NCI-H2227 (cell line): ENCODE results near the gene ARHGAP35.
"Not testable (repeated sequence)": the region's sequence is repeated elsewhere in the genome, so short reads cannot be mapped to it uniquely, and the experiment has no call there.

Experiments
- DNase-seq: peaks from one replicate; lab custom pipeline; 2025; ENCODE audit not compliant: unreplicated experiment; lab: John Stamatoyannopoulos, UW

The ARHGAP35 gene

DNA sequence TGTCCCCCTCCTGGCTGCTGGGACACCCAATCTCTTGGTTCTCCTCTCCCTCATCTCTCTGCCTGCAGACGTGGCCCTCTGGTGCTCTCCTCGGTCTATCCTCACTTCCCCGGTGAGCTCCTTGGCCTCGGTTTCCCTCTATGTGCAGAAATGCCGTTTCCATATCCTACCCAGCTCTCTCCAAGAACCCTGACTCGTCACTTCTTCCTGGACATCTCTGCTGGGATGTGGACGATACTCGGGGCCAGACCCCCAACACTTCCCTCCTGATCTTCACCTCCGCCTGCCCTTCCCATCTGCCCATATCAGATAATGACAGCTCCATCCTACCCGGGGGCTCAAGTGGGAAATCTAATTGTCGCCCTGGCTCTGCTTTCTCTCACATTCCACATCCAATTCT is 18.0 kb upstream of the ARHGAP35 start:
- DNase-seq: no peak

DNA sequence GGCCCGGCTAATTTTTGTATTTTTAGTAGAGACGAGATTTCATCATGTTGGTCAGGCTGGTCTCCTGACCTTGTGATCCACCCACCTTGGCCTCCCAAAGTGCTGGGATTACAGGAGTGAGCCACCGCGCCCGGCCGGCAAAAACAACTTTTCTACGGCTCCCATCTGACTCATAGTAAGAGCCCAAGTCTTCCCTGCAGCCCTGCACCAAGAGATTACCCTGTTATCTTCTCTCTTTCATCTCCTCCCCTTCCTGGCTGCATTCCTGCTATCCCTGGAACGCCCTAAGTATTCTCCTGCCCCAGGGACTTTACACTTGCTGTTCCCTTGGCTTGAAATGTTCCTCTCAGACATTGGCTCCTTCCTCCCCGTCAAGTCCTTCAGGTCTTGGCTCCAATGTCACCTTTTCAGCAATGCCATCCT is 16.7 kb upstream of the ARHGAP35 start:
- DNase-seq: no peak

DNA sequence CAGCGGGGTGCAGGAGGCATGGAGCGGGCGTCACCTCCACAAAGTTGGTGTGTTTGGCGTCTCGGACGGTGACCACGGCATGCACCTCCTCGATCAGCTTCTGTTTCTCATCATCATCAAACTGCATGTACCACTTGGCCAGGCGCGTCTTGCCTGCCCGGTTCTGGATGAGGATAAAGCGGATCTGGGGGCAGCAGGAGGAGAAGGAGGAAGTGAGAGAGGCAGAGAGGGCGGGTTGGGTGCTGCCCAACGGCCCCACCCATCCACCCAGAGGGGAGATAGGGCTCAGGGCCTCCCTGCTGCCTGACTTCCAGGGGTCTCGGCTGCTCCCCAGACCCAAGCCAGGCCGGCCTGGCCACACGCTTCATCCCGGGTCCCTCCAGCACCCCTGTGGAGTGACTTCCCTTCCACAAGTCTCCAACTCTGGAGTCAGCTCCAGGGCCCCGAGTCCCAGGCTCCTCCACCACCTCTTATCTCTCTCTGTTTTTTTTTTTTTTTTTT is 14.8 kb upstream of the ARHGAP35 start:
- DNase-seq: no peak

DNA sequence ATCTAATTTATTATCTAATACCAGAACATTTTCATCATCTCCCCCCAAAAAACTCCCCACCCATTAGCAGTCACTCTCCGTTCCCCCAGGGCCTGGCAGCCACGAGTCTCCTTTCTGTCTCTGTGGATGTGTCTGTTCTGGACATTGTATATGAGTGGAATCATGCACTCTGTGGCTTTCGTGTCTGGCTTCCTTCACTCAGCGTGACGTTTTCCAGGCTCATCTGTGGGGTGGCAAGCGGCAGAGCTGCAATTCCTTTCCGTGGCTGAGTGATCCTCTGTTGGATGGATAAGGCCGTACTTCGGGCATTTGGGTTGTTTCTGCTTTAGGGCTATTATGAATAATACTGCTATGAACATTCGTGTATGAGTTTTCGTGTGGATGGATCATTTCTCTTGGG is 13.3 kb upstream of the ARHGAP35 start:
- no peak for DNase-seq

DNA sequence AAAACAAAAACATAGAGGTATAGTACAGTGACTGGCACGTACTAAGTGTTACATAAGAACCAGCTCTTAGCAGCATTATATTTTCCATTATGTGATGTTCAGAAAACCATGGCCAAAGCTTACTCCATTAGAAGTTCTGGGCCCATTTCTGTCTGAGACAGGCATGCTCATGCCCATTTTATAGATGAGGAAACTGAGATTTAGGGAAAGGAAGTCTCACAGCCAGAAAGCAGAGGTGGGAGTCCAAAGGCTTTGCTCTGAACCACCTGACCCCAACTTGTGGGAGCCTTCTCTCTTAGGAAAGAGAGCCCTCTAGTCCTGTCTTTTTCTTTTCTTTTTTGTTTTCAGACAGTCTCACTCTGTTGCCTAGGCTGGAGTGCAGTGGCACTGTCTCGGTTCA is 12.4 kb upstream of the ARHGAP35 start:
- no peak for DNase-seq

DNA sequence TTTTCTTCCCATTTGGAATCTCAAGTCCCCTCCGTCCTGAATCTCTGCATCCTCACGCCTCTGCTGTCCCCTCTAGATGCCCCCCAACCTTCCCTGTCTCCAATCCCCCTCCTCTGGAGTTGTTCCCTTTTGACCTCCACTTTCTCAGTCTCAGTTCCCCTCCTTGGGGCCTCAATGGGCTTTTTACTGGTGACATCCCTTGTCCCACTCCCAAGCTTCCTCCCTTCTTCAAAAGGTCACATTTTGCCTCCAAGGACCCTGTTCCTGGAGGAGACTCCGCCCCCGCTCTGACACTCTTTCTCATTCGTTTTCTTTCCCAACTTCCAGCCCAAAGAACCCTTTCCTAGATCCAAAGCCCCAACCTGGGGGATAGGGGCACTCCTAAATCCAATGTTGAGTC is 11.2 kb upstream of the ARHGAP35 start:
- no peak for DNase-seq

DNA sequence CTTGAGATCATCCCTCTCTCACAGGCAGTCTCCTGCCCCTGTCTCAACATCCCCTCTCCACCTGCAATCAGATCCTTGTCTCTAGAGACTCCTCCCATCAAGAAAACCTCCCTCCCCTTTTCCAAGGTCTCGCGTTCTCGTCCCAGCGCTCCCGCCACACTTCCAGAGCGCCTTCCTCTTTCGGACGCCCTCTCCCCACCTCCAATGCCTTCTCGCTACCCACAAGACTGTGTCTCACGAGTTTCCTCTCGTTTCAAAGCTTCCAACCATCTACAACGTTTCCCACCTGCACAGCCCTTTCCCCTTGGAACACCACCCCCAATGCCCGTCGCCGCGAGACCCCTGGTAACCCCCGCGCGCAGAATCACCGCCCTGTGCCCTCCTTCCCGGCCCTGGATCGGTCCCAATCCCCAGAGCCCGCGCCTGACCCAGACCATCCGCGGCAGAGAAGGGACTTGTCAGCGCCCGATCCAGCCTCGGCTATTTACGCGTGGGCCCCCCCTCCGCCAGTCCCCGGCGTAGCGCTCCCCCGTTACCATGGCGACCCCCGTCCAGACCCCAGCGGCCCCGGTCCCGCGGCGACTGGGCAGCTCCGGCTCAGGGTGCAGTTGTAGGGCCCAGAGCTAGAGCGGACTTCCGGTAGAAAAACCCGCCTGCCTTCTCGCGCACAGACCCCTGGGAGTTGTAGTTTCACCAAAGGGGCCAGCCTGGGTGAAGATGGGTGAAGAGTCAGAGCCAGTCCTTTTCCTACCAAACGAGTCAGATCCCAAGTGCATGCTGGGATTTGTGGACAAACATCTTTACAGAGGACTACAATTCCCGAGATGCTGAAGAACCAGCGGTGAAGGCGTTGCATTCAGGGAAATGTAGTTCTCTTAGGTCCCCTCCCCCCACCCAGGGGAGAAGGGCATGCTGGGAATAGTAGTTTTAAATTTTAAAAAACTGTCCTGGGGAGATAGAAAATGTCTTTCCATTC is 10.3 kb upstream of the ARHGAP35 start, which contains the start of gene AP2S1:
TSS of gene AP2S1 (minus strand) at position 619 of the 976 bp plus-strand sequence. CDS start at position 539, 80 bp downstream.
- DNase-seq: peak; percentile 97

DNA sequence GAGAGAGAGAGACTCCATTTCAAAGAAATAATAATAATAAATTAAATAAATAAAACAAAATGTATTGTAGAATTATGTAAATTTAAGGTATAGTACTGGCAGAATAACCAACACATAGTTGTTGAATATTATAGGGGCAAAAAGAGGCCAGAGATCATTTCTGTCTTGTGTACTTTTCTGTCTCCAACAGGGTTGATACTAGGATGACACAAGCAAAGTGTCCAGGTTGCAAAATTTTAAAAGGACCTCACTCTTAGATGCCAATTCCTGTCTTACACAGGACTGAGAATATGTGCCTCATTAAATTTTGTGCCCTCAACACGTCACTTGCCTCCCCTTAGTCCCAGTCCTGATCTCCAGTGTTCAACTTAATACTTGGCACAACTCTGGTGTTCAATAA is 8.0 kb upstream of the ARHGAP35 start:
- no peak for DNase-seq

DNA sequence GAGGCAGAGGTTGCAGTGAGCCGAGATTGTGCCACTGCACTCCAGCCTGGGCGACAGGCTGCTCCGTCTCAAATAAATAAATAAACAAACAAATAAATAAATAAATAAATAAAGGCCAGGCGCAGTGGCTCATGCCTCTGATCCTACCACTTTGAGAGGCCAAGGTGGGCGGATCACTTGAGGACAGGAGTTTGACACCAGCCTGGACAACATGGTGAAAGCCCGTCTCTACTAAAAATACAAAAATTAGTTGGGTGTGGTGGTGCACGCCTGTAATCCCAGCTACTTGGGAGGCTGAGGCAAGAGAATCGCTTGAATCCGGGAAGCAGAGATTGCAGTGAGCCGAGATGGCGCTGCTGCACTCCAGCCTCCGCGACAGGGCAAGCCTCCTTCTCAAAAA is 6.1 kb upstream of the ARHGAP35 start:
- not testable (repeated sequence) for DNase-seq

DNA sequence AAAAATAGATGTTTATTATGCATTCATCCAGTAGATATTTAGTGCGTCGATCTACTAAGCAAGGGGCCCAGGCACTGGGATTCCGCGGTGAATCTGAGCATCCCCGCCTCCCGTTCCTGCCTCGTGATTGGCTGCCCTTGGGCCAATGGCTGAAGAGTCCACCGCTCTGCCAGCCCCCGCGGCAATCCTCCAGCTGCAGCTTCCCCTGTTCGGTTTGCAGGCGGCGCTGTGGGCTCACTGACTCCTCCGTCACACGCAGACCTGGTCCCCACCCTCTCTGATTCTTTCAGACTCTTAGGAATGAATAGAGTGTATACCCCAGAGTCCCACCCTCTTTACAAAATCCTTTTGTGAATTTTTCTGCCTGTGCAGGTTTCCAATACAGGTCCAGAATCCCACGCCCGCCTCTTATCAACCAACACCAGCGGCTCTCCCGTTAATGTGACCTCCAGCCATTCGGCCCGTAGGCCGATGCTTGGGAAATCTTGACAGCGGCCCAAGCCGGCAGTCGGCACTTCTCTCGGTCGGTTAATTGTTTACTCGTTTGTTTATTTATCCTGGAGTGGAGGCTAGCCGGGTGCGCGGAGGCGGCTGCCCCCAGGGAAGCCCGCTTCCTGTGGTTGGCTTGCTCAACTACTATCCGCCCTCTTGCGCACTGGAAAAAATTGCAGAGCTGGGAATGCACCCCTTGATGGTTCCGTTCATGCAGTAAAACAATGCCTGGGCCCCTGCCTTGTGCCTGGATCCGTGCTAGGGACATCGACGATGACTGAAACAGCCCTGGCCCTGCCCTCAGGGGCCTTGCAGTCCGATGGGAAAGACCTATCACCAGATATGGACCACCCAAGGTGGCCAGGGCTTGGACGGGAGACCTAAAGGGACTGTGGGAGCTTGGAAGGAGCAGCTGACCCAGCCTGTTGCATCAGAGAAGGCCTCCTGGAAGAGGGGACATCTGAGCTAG is 4.5 kb upstream of the ARHGAP35 start:
- DNase-seq: peak; percentile 91

DNA sequence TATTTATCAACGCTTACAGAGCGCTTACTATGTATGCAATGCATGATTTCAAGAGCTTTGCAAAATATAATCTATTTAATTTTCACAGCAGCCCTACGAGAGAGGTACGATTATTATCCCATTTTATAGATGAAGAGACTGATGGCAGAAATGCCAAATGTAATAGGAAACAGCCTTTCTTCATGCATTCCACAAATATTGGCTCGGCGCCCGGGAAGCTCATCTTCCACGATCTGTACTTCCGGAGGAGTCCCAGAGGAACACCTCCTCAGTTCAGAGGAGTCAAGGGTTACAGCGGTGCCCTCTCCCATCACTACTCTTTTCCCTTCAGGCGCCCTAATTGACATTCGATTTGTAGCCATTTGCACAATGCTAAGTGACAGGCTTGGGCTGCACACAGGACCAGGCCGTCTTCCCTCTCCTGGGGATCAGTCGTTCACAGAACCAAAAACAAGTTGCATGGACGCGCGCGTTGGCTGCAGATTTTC is 1.1 kb upstream of the ARHGAP35 start:
- peak; percentile 86 for DNase-seq

DNA sequence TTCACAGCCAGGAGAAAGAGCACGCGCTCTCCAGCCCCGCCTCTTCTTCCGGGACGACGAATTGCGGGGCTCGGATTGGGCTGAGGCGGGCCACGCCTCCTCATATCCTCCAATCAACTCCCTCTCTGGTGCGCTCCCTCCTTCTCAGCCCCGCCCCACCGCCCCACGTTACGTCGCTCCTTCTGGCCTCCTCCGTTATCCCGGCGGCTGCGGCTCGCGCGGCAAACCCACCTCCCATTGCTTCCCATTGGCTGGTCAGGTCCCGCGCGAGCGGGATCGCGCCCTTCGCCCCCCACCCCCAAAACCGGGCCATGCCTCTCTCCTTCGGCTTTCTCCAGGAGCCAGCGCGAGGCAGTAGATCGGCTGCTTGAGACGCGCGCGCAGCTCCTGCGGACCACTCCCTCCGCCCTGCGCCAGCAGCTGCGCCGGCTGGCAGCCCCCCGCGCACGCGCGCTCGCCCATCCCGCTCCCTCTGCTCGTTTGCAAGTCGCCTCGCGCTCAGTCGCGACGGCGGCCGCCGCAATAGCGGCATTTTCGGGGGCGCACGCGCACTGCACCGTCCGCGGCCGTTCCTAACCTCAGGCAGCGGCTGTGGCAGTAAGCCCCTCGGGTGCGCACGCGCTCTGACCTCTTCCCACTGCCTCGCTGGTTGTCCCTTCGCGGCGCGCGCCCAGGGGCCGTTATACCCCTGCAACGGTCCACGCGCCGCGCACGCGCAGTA is 512 bp upstream of the ARHGAP35 start:
- peak; percentile 96 for DNase-seq

DNA sequence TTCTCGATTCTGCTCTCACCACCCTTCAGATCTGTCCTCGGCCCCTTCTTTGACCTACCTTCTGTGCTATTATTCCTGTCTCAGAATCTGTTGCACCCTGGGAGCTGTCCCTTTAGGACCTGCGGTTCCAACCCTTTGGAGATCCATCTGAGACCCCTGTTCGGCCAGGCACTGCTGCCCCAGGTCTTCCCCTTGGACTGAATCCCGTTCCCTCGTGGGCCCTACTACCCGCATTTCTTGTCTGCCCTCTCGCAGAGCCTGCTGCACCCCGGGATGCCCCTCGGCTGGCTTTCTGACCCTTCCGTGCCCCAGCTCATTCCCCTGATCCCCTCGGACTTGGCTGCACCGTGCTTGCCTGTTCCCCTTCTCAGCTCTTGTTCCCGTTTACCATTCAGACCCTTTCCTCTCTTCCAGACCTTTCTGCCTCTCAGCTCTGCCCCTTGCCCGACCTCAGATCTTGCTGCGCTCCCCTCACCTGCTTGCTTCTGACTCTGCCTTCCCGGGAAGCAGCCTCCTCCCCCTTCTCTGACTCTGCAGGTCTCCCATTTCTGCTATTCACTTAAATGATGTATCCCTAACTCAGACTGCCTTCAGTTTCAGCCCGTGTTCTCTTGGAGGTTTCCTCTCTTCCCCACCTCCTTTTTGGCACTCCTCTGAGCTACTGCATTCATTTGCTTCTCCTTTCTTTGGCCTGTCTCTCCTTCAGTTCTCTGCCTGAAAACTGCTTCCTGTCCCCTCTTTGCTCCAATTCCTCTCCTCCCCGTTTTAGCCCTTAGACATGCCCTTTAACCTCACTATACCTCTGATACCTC is 1.1 kb downstream of the ARHGAP35 start:
- no peak for DNase-seq

DNA sequence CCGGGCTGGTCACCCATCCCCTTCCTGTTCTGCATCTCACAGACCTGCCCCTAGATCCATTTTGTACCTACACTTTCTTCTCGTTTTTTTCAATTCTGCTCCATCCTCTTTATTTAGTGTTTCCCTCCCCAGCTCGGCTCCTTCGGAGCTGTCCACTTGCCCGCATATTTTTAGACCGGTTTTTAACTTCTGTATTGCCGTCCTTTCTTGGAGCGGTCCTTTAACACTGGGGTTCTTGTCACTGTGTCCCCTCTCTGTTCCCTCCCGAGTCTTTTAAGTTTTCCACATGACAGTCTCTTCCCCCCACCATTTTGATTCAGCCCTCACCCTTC is 1.7 kb downstream of the ARHGAP35 start:
- DNase-seq: no peak

DNA sequence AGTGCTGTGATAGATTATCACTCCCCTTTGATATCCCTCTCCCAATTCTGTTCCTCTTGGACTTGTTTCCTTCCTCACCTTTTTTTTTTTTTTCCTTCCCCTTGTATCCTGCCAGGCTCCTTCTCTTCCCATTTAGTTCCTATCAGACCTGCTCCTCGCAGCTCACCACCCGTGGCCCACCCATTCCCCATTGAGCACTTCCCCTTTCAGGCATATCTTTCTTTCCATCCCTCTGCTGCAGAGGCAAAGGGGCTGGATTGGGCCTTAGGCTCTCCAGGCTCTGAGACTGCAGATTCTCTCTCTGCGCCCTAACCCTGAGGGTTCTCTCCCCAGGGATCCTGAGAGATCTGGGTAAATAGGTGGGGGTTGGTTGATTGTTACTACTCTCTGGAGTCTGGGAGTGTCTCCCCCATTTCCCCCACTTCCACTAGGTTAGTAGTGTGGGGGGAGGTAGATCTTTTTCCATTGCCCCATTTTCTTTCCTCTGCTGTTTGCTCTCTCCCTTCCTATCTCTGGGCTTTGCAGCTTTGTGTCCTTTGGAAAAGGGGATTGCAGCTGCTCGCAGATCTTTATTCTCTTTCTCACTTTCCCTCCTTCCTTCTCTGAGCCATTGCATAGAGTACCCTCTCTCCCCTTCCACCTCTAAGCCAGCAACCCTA is 2.3 kb downstream of the ARHGAP35 start:
- DNase-seq: no peak

DNA sequence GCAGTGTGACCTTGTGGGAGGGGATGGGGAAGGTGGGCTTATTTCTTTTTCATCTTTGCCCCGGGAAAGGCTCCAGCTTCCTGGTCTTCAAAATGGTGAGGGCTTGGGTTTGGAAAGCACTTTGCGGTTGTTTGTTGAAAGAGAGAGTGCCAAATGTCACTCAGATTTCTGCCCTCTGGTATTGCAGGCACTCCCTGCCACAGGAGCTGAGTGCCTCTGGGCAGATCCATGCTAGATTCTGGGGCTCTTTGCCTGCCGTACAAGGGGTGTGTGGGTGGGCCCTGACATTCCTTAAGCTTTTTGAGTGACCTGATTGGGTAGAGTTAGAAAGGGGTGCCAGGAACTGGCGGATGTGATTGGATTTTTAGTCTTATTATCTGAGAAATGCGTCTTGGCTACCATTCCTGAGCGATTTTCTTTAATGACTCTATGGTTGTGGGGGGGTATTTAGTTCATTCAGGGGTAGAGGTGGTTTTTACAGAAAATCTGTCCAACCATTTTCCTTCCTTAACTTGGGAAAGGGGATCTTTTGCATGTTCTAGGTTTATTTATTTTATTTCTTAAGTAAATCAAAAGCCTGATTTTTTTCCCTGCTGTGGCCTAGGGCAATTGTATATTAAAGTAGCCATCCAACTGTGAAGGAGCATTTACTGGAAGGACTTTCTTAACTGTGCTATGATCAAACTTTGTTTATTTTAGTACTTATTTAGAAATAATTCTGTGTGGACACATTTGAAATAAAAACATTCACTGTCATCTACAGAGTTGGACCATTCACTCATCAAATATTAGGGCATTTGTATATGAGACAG is 3.2 kb downstream of the ARHGAP35 start:
- no peak for DNase-seq

DNA sequence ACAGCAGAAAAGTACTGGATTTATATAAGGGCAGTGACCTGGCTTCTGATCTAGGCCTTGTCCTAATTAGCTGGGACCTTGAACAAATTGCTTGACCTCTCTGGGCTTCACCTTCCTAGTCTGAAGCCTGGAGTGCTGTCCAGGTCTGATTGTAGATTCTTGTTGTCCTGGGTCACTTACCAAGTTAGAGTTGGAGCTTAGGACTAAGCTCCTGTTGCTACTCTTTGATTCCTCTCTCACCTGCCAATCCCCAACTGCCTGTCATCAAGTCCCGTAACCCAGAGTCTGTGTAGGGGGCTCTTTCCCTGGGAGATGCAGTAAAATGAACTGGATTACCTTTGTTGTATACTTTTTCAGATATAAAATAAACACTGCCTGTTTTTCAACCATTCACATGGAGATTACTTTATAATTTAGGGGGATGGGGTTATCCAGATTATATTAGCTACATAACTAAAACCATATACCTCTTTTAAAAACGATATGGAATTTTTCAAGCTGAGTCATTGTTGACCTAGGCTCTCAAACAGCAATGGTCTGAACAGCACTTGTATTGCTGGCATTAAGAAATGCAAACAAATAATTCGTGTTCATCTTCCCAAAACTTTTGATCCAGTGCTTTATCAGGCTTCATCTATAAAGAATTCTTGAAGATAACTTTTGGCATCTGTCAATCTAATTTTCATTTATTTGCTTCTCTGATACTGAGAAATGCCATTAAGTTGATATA is 5.8 kb downstream of the ARHGAP35 start:
- DNase-seq: no peak

DNA sequence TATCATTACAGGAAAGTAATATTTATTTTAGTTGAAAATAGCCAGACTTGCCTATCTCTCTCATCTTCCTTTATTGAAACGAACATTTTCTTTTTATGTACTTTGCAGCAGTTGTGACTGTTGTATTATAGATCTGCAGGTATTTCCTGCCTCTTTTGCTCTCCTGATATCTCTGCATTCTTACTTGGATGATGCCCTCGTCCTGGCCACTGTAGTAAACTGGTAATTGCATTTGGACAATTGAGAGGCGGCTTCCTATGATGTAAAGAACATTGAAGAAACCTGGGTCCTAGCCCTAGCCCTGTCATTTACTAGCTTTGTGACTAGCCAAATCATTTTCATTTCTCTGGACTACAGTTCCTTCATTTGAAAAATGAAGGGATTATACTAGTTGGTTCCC is 6.4 kb downstream of the ARHGAP35 start:
- no peak for DNase-seq
